Measurements from ENCODE around the gene SCIN.
"Not testable (repeated sequence)": the region's sequence is repeated elsewhere in the genome, so short reads cannot be mapped to it uniquely, and the experiment has no call there.

DNA sequence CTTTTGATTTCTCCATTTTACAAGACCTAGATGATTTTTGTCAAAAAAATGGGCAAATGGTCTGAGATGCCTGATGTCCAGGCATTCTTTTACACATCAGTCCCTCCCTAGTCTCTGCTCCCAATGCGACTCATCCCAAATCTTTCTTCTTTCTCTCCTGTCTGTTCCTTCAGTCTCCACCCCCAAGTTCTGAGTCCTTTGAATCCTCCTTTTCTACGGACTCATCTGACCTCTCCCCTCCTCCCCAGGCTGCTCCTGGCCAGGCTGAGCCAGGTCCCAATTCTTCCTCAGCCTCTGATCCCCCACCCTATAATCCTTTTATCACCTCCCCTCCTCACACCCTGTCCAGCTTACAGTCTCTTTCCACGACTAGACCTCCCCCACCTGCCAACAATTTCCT is 90.5 kb downstream of the SCIN start:
- TF ChIP-seq, protein P1, sequence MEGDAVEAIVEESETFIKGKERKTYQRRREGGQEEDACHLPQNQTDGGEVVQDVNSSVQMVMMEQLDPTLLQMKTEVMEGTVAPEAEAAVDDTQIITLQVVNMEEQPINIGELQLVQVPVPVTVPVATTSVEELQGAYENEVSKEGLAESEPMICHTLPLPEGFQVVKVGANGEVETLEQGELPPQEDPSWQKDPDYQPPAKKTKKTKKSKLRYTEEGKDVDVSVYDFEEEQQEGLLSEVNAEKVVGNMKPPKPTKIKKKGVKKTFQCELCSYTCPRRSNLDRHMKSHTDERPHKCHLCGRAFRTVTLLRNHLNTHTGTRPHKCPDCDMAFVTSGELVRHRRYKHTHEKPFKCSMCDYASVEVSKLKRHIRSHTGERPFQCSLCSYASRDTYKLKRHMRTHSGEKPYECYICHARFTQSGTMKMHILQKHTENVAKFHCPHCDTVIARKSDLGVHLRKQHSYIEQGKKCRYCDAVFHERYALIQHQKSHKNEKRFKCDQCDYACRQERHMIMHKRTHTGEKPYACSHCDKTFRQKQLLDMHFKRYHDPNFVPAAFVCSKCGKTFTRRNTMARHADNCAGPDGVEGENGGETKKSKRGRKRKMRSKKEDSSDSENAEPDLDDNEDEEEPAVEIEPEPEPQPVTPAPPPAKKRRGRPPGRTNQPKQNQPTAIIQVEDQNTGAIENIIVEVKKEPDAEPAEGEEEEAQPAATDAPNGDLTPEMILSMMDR (IDR thresholded peaks at IDR 0.05), result not testable (repeated sequence)
- not testable (repeated sequence) for TF ChIP-seq POLR2AphosphoS5 (IDR thresholded peaks at IDR 0.05); POLR2A (IDR thresholded peaks at IDR 0.05; ENCODE audit: low read depth); EP300 (IDR thresholded peaks at IDR 0.05)

All from esophagus muscularis mucosa (tissue), 4 donors.